K562 (cell line): ENCODE data around the gene EFHB. TPM values are rescaled to one million over a fixed set of nuclear protein-coding genes. Genes with fewer than 3 reads are reported as not detected.
A peak's percentile ranks its signal among the peaks of the same experiment; 100 is the strongest.

ENCODE experiments used
- BHLHE40 ChIP-seq: IDR thresholded peaks from 2 replicates; pipeline ENCODE4 v1.6.1; 2011; ENCODE audit warnings: low read length, improper control_type of control experiment
- BMI1 ChIP-seq: fragments of 150-350 bp; IDR thresholded peaks from 2 replicates; pipeline ENCODE4 v1.6.1; 2014; ENCODE audit warnings: low read length
- CBFB ChIP-seq: sonication (generic); formaldehyde crosslinking; IDR thresholded peaks from 2 replicates; pipeline ENCODE4 v1.4.0; 2020; ENCODE audit warnings: mild to moderate bottlenecking, missing genetic modification reagents
- CREBBP ChIP-seq: IDR thresholded peaks from one replicate; pipeline ENCODE4 v1.6.1; 2012; ENCODE audit warnings: low read depth, mild to moderate bottlenecking, control low read depth, inconsistent platforms, low read length
- CSDE1 ChIP-seq, 2 experiments: fragments of 450-650 bp; IDR thresholded peaks; 2 replicates each; pipeline ENCODE4 v1.6.1; 2016; ENCODE audit warnings: mild to moderate bottlenecking in 1 of 2
- HDGF ChIP-seq: fragments of 450-650 bp; IDR thresholded peaks from 2 replicates; pipeline ENCODE4 v1.6.1; 2016
- HMGXB4 ChIP-seq: sonication (generic); formaldehyde crosslinking; IDR thresholded peaks from 2 replicates; pipeline ENCODE4 v1.8.1; 2023; ENCODE audit warnings: mild to moderate bottlenecking, missing genetic modification reagents
- KAT2B ChIP-seq: IDR thresholded peaks from one replicate; pipeline ENCODE4 v1.6.1; 2012; ENCODE audit warnings: low read depth, mild to moderate bottlenecking, control low read depth, inconsistent platforms, low read length, moderate library complexity
- KLF16 ChIP-seq: IDR thresholded peaks from 2 replicates; pipeline ENCODE4 v1.6.1; 2016; ENCODE audit warnings: antibody characterized with exemption
- MTA2 ChIP-seq: fragments of 450-650 bp; IDR thresholded peaks from 2 replicates; pipeline ENCODE4 v1.6.1; 2016; ENCODE audit warnings: low read depth
- NR2C2 ChIP-seq, 2 experiments: fragments of 200-800 bp in 1 of 2; sonication (Bioruptor generic) in 1 of 2; sonication (generic) in 1 of 2; formaldehyde crosslinking in 1 of 2; IDR thresholded peaks; 2 replicates each; pipeline versions ENCODE4 v1.6.1 to v1.8.0; 2016 to 2022; ENCODE audit warnings: mild to moderate bottlenecking in 1 of 2, missing compliant biosample characterization in 1 of 2, missing genetic modification characterization in 1 of 2, missing genetic modification reagents in 1 of 2
- NUFIP1 ChIP-seq: fragments of 450-650 bp; IDR thresholded peaks from 2 replicates; pipeline ENCODE4 v1.6.1; 2018; ENCODE audit not compliant: partially characterized antibody
- PCBP1 ChIP-seq: fragments of 200-400 bp; formaldehyde crosslinking; IDR thresholded peaks from 2 replicates; pipeline ENCODE4 v1.6.1; 2018; ENCODE audit warnings: mild to moderate bottlenecking, low read depth, low read length; ENCODE audit not compliant: poor library complexity, severe bottlenecking
- PTTG1 ChIP-seq: fragments of 450-650 bp; IDR thresholded peaks from 2 replicates; pipeline ENCODE4 v1.6.1; 2016; ENCODE audit warnings: low read depth, mild to moderate bottlenecking, missing genetic modification characterization, missing compliant biosample characterization
- SAFB2 ChIP-seq: fragments of 200-400 bp; formaldehyde crosslinking; IDR thresholded peaks from 2 replicates; pipeline ENCODE4 v1.6.1; 2018; ENCODE audit warnings: borderline replicate concordance, low read length, low read depth, moderate library complexity; ENCODE audit not compliant: severe bottlenecking
- SAP30 ChIP-seq: fragments of 200-600 bp; sonication (generic); IDR thresholded peaks from 2 replicates; pipeline ENCODE4 v1.6.1; 2012; ENCODE audit warnings: borderline replicate concordance, low read depth, mild to moderate bottlenecking, moderate library complexity, low read length, control low read depth, inconsistent platforms; ENCODE audit not compliant: insufficient read depth, poor library complexity, severe bottlenecking
- SMARCA4 ChIP-seq: fragments of 450-650 bp; IDR thresholded peaks from 2 replicates; pipeline ENCODE4 v1.6.1; 2016
- STAT5B ChIP-seq: fragments of 250-450 bp; sonication (Bioruptor Pico); IDR thresholded peaks from 2 replicates; pipeline ENCODE4 v1.8.0; 2021; ENCODE audit warnings: mild to moderate bottlenecking, inconsistent platforms
- USF2 ChIP-seq: sonication (generic); formaldehyde crosslinking; IDR thresholded peaks from 2 replicates; pipeline ENCODE4 v1.5.0; 2020; ENCODE audit warnings: missing genetic modification reagents
- WHSC1 ChIP-seq: IDR thresholded peaks from one replicate; pipeline ENCODE4 v1.6.1; 2012; ENCODE audit warnings: low read length, control low read depth, inconsistent platforms
- ZBTB17 ChIP-seq: fragments of 450-650 bp; formaldehyde crosslinking; IDR thresholded peaks from 2 replicates; pipeline ENCODE4 v1.4.0; 2020; ENCODE audit warnings: mild to moderate bottlenecking
- ZEB2 ChIP-seq: fragments of 450-650 bp; IDR thresholded peaks from 2 replicates; pipeline ENCODE4 v1.6.1; 2016
- ZNF384 ChIP-seq: IDR thresholded peaks from 2 replicates; pipeline ENCODE4 v1.6.1; 2012; ENCODE audit warnings: low read depth, low read length, improper control_type of control experiment
- polyA plus RNA-seq, 8 experiments: library from polyadenylated mRNA; depleted of rRNA in 4 of 8; stranded (reverse) in 5 of 8; unstranded in 3 of 8; fragments of >200 nt; fragmentation: Nextera tagmentation in 2 of 8; fragmentation: Illumina TruSeq in 1 of 8; extraction: Ambion mirVana in 2 of 8; extraction: Trizol in 1 of 8; gene quantifications; 2 replicates each; pipeline versions ENCODE4 v1.2.1 to v1.2.3, GENCODE V29; 2011 to 2014; ENCODE audit warnings: inconsistent platforms in 1 of 8, missing spikeins in 1 of 8
- total RNA-seq, 7 experiments: library from RNA; depleted of rRNA in 6 of 7; stranded (reverse); fragments of >200 nt in 6 of 7; fragmentation: Illumina TruSeq in 2 of 7; extraction: Trizol in 2 of 7; gene quantifications; 2 replicates each; pipeline versions ENCODE4 v1.2.1 to v1.2.3, GENCODE V29; 2011 to 2021; ENCODE audit warnings: low replicate concordance in 1 of 7
- TF ChIP-seq, protein P1 (sequence below): fragments of 250-450 bp; sonication (Bioruptor Pico); IDR thresholded peaks from 2 replicates; pipeline ENCODE4 v1.5.0; 2021
- TF ChIP-seq, protein P2 (sequence below): fragments of 450-650 bp; formaldehyde crosslinking; conservative IDR thresholded peaks from 2 replicates; pipeline ENCODE4 v1.4.0; 2022; ENCODE audit warnings: mild to moderate bottlenecking, missing genetic modification characterization

EFHB gene
- total and polyA plus RNA-seq, 9 of the 15 experiments (the other 6 are each of a cell fraction or from before 2014, with no cell fraction given): 1.5 to 4.0 (median 1.8) TPM

DNA sequence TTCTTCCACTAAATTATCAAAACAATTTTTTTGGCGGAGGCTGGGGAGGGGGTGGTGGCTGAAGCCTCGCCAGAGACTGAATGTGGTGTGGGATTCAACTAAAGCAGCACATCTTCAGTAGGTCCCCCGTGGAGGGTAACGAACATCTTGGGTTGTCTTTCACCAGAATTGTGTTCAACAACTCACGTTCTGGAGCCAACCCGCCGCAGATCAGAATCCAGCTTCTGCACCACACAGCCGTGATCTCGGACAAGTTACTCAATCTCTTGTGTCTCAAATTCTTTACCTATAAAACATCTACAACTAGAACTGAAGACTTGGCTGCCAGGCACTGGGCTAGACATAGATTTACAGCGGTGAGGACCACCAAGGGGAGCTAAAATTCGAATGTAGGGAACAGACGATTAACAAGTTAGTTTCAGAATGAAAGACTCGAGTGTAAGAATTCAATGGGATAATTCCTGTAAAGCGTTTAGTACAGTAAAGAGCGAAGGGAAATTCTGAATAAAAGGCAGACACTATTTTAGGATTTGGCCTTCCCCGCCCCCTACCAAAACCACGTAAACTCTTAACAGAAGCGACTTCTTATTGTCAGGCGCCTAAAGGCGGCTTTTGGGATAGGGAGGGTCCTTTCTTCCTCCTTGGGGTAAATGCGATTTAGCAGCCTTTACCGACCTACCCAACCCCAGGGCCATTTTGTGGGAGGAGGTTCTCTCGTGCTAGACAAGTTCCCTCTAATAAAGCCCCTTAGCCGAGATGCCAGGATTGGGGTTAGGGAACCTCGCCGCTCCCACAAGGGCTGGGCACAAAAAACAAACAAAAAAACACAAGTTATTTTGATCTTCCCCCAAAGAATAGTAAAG is 12.2 kb upstream of the EFHB start (continued):
- TF ChIP-seq HMGXB4 (CRISPR knock-in tag) (peak; percentile 11; the same call in 1 of the 2 replicates), CREBBP (no peak), ZNF384 (no peak), CBFB (CRISPR knock-in tag) (no peak), HDGF (no peak), SMARCA4 (no peak), BHLHE40 (peak; percentile 40; the same call in 1 of the 2 replicates), PTTG1 (tag) (no peak), ZBTB17 (CRISPR knock-in tag) (no peak; the same call in 1 of the 2 replicates), NUFIP1 (no peak), NR2C2 (CRISPR knock-in tag; IDR thresholded peaks at IDR 0.05) (no peak), NR2C2 (tag; IDR thresholded peaks at IDR 0.05) (no peak), MTA2 (no peak), PCBP1 (no peak), BMI1 (no peak), SAFB2 (no peak), WHSC1 (no peak), ZEB2 (no peak), KAT2B (no peak), SAP30 (no peak), KLF16 (no peak), CSDE1 (IDR thresholded peaks at IDR 0.05) (no peak; a peak in 1 of 4 replicates), USF2 (CRISPR knock-in tag) (no peak), STAT5B (no peak)
- TF ChIP-seq, protein P1, sequence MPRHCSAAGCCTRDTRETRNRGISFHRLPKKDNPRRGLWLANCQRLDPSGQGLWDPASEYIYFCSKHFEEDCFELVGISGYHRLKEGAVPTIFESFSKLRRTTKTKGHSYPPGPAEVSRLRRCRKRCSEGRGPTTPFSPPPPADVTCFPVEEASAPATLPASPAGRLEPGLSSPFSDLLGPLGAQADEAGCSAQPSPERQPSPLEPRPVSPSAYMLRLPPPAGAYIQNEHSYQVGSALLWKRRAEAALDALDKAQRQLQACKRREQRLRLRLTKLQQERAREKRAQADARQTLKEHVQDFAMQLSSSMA: no peak
- TF ChIP-seq, protein P2, sequence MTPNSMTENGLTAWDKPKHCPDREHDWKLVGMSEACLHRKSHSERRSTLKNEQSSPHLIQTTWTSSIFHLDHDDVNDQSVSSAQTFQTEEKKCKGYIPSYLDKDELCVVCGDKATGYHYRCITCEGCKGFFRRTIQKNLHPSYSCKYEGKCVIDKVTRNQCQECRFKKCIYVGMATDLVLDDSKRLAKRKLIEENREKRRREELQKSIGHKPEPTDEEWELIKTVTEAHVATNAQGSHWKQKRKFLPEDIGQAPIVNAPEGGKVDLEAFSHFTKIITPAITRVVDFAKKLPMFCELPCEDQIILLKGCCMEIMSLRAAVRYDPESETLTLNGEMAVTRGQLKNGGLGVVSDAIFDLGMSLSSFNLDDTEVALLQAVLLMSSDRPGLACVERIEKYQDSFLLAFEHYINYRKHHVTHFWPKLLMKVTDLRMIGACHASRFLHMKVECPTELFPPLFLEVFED: 0 out of 2 replicates have a peak, but pooled peaks have one; percentile 49
